Right ventricle myocardium superior (tissue), 1 donor: ENCODE results near the gene SAFB2. TPM values are rescaled to one million over a fixed set of nuclear protein-coding genes. Genes with fewer than 3 reads are reported as not detected.
"Not testable (repeated sequence)": the region's sequence is repeated elsewhere in the genome, so short reads cannot be mapped to it uniquely, and the experiment has no call there.

Experiments used
- ATAC-seq: fragments of 200-7000 bp; cut with Tn5 transposase; one replicate; pipeline ENCODE4 v1.9.1; 2020; ENCODE audit warnings: mild to moderate bottlenecking; ENCODE audit not compliant: poor library complexity
- DNase-seq: peaks from one replicate; pipeline ENCODE4 v3.0.0-alpha.2; 2020
- intact Hi-C: fragments of 100-400 bp; cut with DNase I; formaldehyde crosslinking; loops from one replicate; pipeline ENCODE4 v1.11.2; 2022
- total RNA-seq: library from RNA; stranded (reverse); fragmentation: NEBNext Ultra II Directional; extraction: Animal tissue kit (Norgen Biotek cat#: 25700); gene quantifications from one replicate; pipeline ENCODE4 v1.2.1, GENCODE V29; 2021
- donor health status: DM: no; HTN: yes; CAD: no; lungs with severe emphysema.

Gene SAFB2
- total RNA-seq, 1 donor from 2014 or later = 48.7 TPM

DNA sequence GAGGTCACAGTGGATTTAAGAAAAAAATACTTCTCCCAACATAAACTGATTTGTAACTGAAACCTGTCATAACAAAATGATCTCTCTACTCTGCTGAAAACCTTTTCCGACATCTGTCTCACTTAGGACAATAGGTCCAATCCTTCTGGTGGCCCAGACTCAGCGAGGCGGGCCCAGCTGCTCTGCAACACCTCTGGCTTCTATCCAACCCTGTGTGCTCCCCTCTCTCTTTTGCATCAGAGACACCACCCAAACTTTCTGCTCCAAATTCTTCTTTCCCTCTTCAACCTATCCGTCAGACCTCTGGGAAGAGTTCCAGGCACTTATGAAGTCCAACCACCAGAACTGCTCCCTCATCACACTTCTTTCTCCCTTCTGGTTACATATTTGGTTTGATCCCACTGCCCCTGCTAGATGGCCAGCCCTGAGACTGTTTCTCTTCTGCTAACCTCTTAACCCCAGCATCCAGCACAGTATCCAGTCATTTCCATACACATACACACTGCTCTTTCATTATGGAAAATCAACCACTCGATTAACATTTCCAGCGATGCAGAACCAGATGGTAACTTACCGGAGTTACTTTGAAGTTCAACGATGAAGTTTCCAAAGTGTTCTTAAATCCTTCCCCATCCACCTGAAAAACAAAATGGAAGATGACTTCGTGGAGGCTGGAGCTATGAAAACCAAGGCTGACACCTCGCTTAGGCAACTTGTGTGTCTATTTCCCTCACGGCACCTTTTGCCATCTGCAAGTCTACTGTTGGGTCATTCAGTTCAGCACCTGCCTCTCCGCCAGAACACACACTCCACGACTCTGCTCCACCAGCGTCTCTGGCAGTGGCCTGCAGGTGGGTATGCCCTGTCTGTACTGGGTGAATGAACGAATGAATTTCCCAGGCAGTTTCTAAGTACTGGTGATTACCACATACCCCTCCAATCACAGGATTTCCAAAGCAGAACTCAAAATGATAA, 9.4 kb downstream of the SAFB2 start:
- DNase-seq (no peak), ATAC-seq (peak; percentile 70)
- intact Hi-C loops = no loop called here

GRCh38 chr19:5609881-5610448, 12.6 kb downstream of the SAFB2 start:
- ATAC-seq = no peak
- intact Hi-C loops = no loop called here

GRCh38 chr19:5608766-5609165, 13.8 kb downstream of the SAFB2 start:
- ATAC-seq, DNase-seq, intact Hi-C loops: not testable (repeated sequence)

More at GRCh38 chr19:5609881-5610448, 12.6 kb downstream of the SAFB2 start:
- DNase-seq = no peak

- ATAC-seq (no peak), DNase-seq (no peak)
- intact Hi-C loops = no loop called here
These were observed 14.3 kb downstream of the SAFB2 start for GRCh38 chr19:5608291-5608690.

DNA sequence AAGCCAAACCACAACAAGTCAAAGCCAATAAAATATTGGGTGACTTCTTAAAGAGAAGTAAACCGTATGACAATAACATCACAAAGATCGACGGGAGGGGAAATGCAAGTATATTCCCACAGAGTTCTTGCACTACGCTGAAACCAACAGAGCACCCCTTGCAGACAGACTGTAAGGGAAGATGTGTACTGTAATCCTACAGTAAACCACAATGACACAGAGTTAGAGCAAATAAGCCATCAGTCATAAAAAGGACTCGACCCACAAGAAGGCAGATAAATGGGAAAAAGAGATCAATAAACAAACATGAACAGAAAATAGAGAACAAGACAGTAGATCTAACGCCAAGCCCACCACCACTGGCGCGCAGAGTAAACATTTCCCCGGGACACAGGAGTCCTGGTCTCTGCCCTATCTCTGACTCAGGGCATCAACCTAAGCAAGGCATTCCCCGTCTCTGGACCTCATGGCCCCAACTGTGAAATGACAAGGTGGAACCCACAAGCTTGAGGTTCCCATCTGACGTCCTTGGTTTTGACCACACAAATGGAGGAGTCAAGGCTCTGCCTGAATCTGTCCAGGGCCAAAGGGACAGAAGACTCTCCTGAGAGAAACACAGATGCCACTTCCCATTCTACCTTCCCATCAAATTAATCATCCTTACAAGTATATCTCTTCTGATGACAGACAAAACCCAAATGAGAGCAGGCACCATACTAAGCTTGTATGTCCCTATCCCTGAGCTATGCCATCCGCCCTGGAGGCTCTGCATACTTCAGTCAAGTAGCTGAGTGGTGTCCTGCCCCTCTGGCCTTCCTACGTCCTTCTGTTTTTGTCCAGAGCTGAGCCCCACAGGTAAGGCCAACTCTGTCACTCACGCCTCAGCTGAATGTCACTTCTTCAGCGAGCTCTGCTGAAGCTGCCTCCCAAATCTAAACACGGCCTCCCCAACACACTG, 15.0 kb downstream of the SAFB2 start:
- intact Hi-C loops = no loop called here
- ATAC-seq (peak; percentile 26), DNase-seq (no peak)

DNA sequence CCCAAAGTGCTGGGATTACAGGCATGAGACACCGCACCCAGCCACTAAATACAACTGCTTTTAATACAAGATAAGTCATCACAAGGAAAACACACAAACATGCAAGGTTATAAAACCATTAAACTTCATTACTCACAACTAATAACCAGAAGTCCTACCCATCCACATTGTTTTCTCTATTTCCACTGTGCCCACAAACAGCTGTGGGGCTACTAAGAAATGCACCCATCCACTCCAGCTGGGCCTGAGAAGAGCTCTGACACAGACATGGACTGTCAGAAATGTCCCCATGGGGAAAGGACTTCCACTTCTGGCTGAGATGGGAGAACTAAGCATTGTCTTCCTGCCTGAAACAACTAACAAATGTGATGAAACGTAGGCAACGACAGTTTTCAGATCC, 17.2 kb downstream of the SAFB2 start:
- DNase-seq = no peak
- ATAC-seq = no peak
- intact Hi-C loops = no loop called here

- DNase-seq (no peak), ATAC-seq (no peak)
- intact Hi-C loops = no loop called here
These were observed 18.9 kb downstream of the SAFB2 start for GRCh38 chr19:5603626-5604025.

DNA sequence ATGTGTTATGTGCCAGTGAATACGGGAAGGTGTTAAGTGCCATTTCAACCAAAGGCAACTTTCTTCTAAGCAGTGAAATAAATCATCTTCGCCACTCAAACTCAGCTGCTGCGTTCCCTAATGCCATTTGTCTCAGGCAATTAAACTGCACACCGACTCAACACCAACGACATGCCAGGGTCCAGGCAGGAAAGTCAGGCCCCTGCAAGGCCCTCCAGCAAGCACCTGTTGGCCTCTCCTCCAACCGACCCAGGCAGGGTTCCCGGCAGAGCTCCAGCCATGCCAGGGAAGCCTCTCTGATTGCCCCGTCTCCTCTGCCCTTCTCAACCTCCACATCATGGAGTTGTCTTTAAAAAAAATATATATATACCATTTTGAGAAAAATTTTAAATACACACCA, 21.8 kb downstream of the SAFB2 start:
- ATAC-seq = no peak
- intact Hi-C loops = no loop called here
- DNase-seq = no peak

GRCh38 chr19:5595745-5596144, 26.8 kb downstream of the SAFB2 start:
- ATAC-seq (no peak), DNase-seq (no peak)
- intact Hi-C loops = no loop called here

- ATAC-seq = no peak
- no peak for DNase-seq
- intact Hi-C loops = no loop called here
These were observed 27.4 kb downstream of the SAFB2 start for GRCh38 chr19:5595129-5595528.

DNA sequence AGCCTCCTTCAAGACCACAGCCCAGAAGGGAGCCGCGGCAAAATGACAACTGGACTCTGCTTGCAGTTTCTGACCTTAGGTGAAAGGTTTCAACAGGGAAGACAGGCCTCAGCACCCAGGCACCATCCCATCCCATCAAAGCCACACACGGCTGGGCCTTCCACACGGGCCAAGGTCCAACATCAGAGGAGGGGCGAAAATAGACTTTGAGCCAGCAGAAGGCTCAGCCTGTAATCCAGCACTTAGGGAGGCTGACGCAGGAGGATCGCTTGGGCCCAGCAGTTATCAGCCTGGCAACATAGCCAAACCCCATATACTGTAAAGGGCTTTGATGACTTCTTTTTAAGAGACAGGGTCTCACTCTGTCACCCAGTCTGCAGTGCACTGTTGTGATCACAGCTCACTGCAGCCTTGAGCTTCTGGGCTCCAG, 28.0 kb downstream of the SAFB2 start:
- no peak for DNase-seq
- intact Hi-C loops = no loop called here
- ATAC-seq = no peak

GRCh38 chr19:5593343-5594255, 29.0 kb downstream of the SAFB2 start:
- ATAC-seq = no peak
- intact Hi-C loops = no loop called here
- no peak for DNase-seq

DNA sequence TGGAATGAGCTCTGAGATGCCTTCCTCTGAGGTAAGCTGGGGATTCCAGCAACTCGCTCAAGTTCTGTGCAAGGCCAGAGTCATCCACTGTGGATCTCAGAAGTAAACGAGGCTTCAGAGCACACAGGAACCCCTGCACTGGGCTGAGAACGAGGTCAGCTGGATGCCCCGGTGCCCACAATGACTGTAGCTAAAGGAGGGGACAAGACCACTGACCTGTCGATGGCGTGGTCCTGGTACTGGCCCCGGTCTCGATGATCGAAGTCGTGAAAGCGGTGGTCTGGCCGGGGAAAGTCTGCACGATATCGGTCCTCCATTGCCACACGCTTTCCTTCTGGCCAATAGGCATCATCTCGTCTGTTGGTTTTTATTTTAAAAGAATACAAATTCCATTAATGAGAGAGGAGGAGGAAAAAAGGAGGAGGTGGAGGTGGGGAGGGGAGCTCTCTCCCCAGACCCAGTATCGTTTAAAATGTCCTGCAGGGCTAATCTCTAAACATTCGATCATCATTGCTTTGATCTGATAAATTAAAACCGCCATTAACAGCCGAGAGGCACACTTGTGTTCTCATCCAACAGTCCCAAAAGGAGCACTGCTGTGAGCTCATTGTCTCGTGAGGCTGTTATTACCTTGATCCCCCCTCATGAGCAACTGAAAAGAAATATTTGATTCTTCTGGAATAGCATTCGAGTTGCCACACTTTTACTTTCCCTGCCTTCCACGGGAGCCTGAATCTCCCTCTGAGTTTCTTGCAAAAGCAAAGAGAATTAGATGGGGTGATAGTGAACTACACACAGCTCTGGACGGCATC, 29.8 kb downstream of the SAFB2 start:
- no peak for ATAC-seq
- no peak for DNase-seq
- intact Hi-C loops = no loop called here

DNA sequence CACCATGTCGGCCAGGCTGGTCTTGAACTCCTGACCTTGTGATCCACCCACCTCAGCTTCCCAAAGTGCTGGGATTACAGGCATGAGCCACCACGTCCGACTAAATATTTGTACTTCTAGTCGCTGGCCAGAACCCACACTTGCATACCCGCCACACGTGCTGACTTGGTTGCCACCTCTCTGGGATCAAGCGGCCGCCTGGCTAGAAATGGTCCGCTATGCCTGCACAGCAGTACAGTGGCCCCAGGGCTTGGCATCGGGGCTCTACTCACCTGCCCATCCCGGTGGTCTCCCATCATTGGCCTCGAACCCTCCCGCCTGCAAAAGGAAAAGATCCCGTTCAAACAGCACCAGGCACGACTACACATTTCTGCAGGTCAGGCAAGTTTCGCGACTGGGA, 31.1 kb downstream of the SAFB2 start:
- DNase-seq (no peak), ATAC-seq (no peak)
- intact Hi-C loops = no loop called here

GRCh38 chr19:5590865-5591154, 31.8 kb downstream of the SAFB2 start:
- ATAC-seq (no peak), DNase-seq (no peak)
- intact Hi-C loops = no loop called here

DNA sequence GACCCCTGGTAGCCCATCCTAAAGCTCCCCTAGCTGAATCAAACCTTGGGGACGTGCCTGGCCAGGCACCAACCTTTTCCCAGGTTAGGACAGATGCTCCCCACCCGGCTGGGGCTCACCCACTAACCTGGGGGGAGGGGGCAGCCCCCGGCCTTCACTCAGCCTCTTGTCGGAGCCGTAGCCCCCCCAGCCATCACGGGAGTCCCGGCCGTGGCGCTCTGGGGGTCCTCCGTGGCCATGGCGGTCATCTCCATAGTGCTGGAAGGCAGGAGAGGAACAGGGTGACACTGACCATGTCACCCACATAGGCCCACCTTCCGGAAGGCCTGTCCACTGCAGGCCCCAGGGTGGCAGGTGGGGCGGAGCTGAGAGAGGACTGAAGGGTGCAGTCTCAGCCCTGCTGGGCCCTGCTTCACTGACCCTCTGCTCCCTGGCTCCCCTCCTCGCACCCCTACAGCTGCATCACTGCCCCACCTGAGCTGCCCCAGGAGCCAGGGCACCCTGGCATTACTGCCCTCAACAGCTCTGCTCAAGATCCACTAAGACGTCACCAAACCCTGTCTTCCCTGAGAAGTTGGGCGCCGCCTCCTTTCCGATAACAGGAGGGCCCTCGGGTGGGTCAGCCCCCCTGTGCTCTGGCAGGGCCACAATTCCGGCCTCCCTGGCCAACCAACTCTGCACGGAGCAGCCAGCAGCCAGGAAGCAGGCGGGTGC, 32.3 kb downstream of the SAFB2 start:
- no peak for ATAC-seq
- intact Hi-C loops = no loop called here
- no peak for DNase-seq
